ENCODE results near the gene RANGAP1. TPM values are rescaled to one million over a fixed set of nuclear protein-coding genes. Genes with fewer than 3 reads are reported as not detected.

Gene RANGAP1
- total RNA-seq, 1 donor = 48.6 TPM

GRCh38 chr22:41216984-41217383 lies 69.0 kb downstream of the RANGAP1 start:
- H3K9me3 ChIP-seq (ENCODE audit: low read depth, low read length) = no peaks in the 10 kb centered on the region
- no peaks in the 10 kb centered on the region for H3K27me3 ChIP-seq (ENCODE audit: insufficient read depth, low read length)
- peaks cover 24% of the 10 kb centered on the region for H3K4me1 ChIP-seq (ENCODE audit: insufficient read depth, low read length)
- no peak overlapping the region for H3K4me3 ChIP-seq (ENCODE audit: low read length)

- no peaks in the 10 kb centered on the region for H3K9me3 ChIP-seq (ENCODE audit: low read depth, low read length)
- no peak overlapping the region for H3K4me3 ChIP-seq (ENCODE audit: low read length)
- peaks cover 24% of the 10 kb centered on the region for H3K4me1 ChIP-seq (ENCODE audit: insufficient read depth, low read length)
- no peaks in the 10 kb centered on the region for H3K27me3 ChIP-seq (ENCODE audit: insufficient read depth, low read length)
Measured at GRCh38 chr22:41215926-41216325, 70.1 kb downstream of the RANGAP1 start.

- Histone ChIP-seq H3K4me1 (ENCODE audit: insufficient read depth, low read length) (peaks cover 24% of the 10 kb centered on the region), H3K9me3 (ENCODE audit: low read depth, low read length) (no peaks in the 10 kb centered on the region), H3K4me3 (ENCODE audit: low read length) (no peak overlapping the region), H3K27me3 (ENCODE audit: insufficient read depth, low read length) (no peaks in the 10 kb centered on the region)
Measured at GRCh38 chr22:41215409-41215808, 70.6 kb downstream of the RANGAP1 start.

- peaks cover 10% of the 10 kb centered on the region for H3K4me1 ChIP-seq (ENCODE audit: insufficient read depth, low read length)
- no peaks in the 10 kb centered on the region for H3K9me3 ChIP-seq (ENCODE audit: low read depth, low read length)
- no peaks in the 10 kb centered on the region for H3K27me3 ChIP-seq (ENCODE audit: insufficient read depth, low read length)
- no peak overlapping the region for H3K4me3 ChIP-seq (ENCODE audit: low read length)
Measured at GRCh38 chr22:41206719-41207118, 79.3 kb downstream of the RANGAP1 start.

- H3K27me3 ChIP-seq (ENCODE audit: insufficient read depth, low read length) = no peaks in the 10 kb centered on the region
- peaks cover 10% of the 10 kb centered on the region for H3K4me1 ChIP-seq (ENCODE audit: insufficient read depth, low read length)
- no peaks in the 10 kb centered on the region for H3K9me3 ChIP-seq (ENCODE audit: low read depth, low read length)
- peak within 1 kb of the TSS; percentile 76 for H3K4me3 ChIP-seq (ENCODE audit: low read length)
Measured at GRCh38 chr22:41204992-41205900, 80.7 kb downstream of the RANGAP1 start, which contains the start of gene L3MBTL2. Gene L3MBTL2 (plus strand): TSS chr22:41205312. CDS start chr22:41205363, 51 bp downstream.

GRCh38 chr22:41204066-41204465 lies 81.9 kb downstream of the RANGAP1 start:
- H3K9me3 ChIP-seq (ENCODE audit: low read depth, low read length) = no peaks in the 10 kb centered on the region
- H3K4me1 ChIP-seq (ENCODE audit: insufficient read depth, low read length) = peaks cover 10% of the 10 kb centered on the region
- H3K27me3 ChIP-seq (ENCODE audit: insufficient read depth, low read length) = no peaks in the 10 kb centered on the region
- no peak overlapping the region for H3K4me3 ChIP-seq (ENCODE audit: low read length)

- Histone ChIP-seq H3K4me3 (ENCODE audit: low read length) (no peak overlapping the region), H3K4me1 (ENCODE audit: insufficient read depth, low read length) (peaks cover 17% of the 10 kb centered on the region), H3K27me3 (ENCODE audit: insufficient read depth, low read length) (no peaks in the 10 kb centered on the region), H3K9me3 (ENCODE audit: low read depth, low read length) (no peaks in the 10 kb centered on the region)
Measured at GRCh38 chr22:41203118-41203517, 82.9 kb downstream of the RANGAP1 start.

GRCh38 chr22:41201141-41201540 lies 84.8 kb downstream of the RANGAP1 start:
- Histone ChIP-seq H3K4me1 (ENCODE audit: insufficient read depth, low read length) (peaks cover 26% of the 10 kb centered on the region), H3K4me3 (ENCODE audit: low read length) (no peak overlapping the region), H3K9me3 (ENCODE audit: low read depth, low read length) (no peaks in the 10 kb centered on the region), H3K27me3 (ENCODE audit: insufficient read depth, low read length) (no peaks in the 10 kb centered on the region)

GRCh38 chr22:41198027-41198580 lies 87.9 kb downstream of the RANGAP1 start:
- peaks cover 18% of the 10 kb centered on the region for H3K4me1 ChIP-seq (ENCODE audit: insufficient read depth, low read length)
- no peaks in the 10 kb centered on the region for H3K9me3 ChIP-seq (ENCODE audit: low read depth, low read length)
- H3K4me3 ChIP-seq (ENCODE audit: low read length) = peak overlapping the region; percentile 60
- H3K27me3 ChIP-seq (ENCODE audit: insufficient read depth, low read length) = no peaks in the 10 kb centered on the region

GRCh38 chr22:41197038-41197972 lies 88.7 kb downstream of the RANGAP1 start:
- Histone ChIP-seq H3K4me3 (ENCODE audit: low read length) (peak overlapping the region; percentile 60), H3K27me3 (ENCODE audit: insufficient read depth, low read length) (no peaks in the 10 kb centered on the region), H3K4me1 (ENCODE audit: insufficient read depth, low read length) (peaks cover 18% of the 10 kb centered on the region), H3K9me3 (ENCODE audit: low read depth, low read length) (no peaks in the 10 kb centered on the region)

Other genes starting within 250 kb of the RANGAP1 start
- gene EP300, start 193.6 kb downstream of the RANGAP1 start, total RNA-seq = 202 TPM
- 8.9 TPM for gene L3MBTL2, start 80.9 kb downstream of the RANGAP1 start, total RNA-seq
- gene CHADL, start 45.3 kb downstream of the RANGAP1 start, total RNA-seq = 1.5 TPM
- gene ZC3H7B, start 15.3 kb upstream of the RANGAP1 start, total RNA-seq = 11.3 TPM
- gene TEF, start 95.8 kb upstream of the RANGAP1 start, total RNA-seq = 3.5 TPM
- gene TOB2, start 160.6 kb upstream of the RANGAP1 start, total RNA-seq = 7.2 TPM
- gene PHF5A, start 182.5 kb upstream of the RANGAP1 start, total RNA-seq = 55.4 TPM
- 41.6 TPM for gene ACO2, start 182.9 kb upstream of the RANGAP1 start, total RNA-seq

Measured in mononuclear cell (primary cell).